ENCODE measurements around the gene RAB3IL1.

The RAB3IL1 gene

GRCh38 chr11:61922539-61922938, 5.2 kb upstream of the RAB3IL1 start:
- DNase-seq (ENCODE audit: low read depth, low spot score) = no peak
- no peak overlapping the region for H3K27ac ChIP-seq

GRCh38 chr11:61921446-61921845, 4.1 kb upstream of the RAB3IL1 start:
- DNase-seq (ENCODE audit: low read depth, low spot score) = no peak
- H3K27ac ChIP-seq = no peak overlapping the region

DNA sequence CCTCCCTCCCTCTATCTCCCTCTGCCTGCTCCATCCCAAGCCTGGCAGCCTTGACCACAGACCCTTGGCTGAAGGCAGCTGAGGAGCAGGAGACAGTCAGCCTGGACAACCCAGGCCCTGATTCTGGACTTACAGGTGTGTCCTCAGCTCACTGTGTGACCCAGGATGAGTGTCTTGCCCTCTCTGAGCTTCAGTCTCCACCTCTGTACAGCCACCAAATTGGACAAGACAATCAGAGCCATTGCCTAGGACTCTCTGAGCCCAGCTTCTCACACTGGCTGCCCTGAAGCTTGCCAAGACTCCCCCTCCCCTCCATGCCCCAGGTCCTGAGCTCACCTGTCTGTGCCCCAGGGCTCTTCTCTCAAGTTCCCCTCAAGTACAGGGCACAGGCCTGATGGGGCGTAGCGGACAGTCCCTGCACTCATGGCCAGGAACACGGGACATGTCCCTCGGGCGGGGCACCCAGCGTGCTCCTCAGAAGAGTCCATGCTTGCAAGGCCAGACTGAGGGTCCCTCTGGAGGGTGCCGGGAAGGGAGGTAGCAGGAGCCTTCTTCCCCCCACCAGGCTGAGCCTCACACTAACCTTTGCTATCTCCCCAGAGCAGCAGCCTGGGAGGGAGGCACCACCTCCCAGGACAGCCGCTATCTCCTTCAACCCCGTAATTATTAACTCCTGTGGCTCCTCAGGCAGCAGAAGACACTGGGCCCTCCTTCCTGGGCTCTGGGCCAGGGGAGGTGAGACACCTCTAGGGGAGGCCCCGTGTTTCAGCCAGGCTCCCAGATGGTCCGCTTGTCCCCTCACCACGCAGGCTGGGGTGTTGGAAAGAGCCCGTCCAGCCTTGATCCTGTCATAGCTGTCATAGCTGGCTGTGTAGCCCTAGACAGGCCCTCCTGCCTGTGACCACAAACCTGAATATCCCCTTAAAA, 2.6 kb upstream of the RAB3IL1 start:
- H3K27ac ChIP-seq = no peak overlapping the region
- no peak for DNase-seq (ENCODE audit: low read depth, low spot score)

GRCh38 chr11:61918938-61919704, 1.8 kb upstream of the RAB3IL1 start:
- DNase-seq (ENCODE audit: low read depth, low spot score) = no peak
- no peak overlapping the region for H3K27ac ChIP-seq

DNA sequence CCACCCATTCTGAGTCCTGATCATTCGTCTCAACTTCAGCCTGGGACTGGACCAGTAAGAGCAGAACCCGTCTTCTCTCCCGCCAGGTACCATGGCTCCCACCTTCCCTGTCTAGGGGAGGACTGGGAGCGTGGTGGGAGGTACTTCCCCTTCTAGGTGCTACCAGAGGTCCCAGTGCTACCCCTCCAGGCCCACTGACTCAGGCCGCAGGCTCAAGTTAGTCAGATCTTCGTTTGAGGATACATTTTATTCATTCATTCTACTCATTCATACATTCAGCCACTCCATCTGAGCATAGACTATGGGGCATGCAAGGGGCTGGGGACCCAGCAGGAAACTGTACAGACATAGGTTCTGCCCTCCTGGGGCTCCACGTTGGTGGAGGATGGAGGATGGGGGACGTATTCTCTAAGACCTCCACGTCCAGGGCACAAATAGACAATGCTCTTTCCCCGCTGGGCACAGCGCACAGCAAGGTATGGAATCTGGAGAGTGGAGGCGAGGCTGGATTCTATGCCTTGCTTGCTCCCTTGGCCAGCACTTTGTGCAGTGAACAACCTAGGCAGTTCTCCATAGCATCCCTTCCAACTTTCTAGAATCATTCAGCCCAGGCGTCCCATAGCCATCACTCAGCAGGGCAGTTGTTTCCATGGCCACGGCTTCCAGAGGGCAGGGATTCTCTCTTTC, 1.0 kb upstream of the RAB3IL1 start:
- H3K27ac ChIP-seq = no peak overlapping the region
- no peak for DNase-seq (ENCODE audit: low read depth, low spot score)

GRCh38 chr11:61916737-61917333, 531 bp downstream of the RAB3IL1 start:
- H3K27ac ChIP-seq = no peak overlapping the region
- DNase-seq (ENCODE audit: low read depth, low spot score) = no peak

DNA sequence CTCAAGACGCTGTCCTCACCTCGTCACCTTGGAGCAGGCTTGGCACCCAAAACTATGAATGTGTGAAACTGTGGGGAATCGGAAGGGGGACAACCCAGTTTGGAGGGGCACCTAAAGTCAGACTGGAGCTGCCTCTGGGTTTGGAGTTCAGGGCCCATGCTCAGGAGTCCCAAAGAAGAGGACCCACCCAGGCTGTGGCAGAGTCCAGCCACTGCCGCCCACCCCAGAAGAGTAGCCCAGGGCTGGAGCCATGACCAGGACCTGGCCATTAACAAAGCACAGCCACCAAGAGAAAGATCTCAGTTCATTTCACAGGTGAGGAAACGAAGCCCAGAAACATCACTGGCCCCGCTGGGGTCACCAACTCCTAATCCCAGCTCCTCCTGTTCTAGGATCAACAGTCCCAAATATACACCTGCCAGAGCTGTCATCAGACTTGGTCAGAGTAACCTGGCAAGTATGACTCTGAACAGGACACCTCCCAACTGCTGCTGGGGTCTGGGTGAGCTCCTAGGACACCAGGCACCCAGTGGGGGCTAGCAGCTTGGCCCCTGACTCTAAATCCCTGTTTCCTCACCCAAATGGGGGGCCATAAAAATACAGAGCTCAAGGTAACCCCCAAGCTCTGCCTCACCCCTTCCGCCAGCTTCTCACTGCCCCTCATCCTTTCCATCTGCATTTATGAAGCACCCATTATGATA, 2.7 kb downstream of the RAB3IL1 start:
- no peak overlapping the region for H3K27ac ChIP-seq
- DNase-seq (ENCODE audit: low read depth, low spot score) = no peak

DNA sequence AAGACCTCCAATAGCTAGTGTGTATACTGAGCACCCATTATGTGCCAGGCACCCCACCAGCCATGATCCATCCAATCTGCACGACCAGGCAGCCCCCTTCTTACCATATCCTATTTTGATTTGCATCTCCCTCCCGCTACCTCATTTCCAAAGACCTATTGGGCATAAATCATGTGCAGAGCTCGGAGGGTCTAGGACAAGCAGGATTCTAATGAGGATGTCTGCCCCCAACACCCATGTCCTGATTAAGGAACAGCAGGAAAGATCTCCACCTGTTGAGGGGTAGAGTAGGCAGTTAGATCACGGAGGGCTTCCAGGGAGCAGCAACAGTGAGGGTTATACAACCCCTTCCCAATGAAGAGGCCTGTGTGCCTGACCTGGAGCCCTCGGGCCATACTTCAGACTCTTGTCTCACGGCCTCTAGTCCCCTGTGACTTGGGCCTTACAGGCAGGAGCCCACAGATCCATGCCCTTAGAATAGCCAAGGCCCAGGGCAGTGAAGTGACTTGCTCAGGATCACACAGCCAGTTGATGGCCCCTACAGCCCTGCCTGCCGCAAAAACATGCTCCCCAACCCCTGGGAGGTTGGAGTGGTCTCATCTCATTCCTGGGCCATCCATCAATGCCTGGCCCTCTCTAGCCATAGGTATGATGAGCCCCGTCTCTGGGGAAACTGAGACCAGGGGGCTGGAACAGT, 3.5 kb downstream of the RAB3IL1 start:
- no peak for DNase-seq (ENCODE audit: low read depth, low spot score)
- no peak overlapping the region for H3K27ac ChIP-seq

- H3K27ac ChIP-seq = no peak overlapping the region
- no peak for DNase-seq (ENCODE audit: low read depth, low spot score)
Observed at GRCh38 chr11:61912991-61913698, 4.2 kb downstream of the RAB3IL1 start.

GRCh38 chr11:61912530-61912898, 4.9 kb downstream of the RAB3IL1 start:
- no peak for DNase-seq (ENCODE audit: low read depth, low spot score)
- no peak overlapping the region for H3K27ac ChIP-seq

DNA sequence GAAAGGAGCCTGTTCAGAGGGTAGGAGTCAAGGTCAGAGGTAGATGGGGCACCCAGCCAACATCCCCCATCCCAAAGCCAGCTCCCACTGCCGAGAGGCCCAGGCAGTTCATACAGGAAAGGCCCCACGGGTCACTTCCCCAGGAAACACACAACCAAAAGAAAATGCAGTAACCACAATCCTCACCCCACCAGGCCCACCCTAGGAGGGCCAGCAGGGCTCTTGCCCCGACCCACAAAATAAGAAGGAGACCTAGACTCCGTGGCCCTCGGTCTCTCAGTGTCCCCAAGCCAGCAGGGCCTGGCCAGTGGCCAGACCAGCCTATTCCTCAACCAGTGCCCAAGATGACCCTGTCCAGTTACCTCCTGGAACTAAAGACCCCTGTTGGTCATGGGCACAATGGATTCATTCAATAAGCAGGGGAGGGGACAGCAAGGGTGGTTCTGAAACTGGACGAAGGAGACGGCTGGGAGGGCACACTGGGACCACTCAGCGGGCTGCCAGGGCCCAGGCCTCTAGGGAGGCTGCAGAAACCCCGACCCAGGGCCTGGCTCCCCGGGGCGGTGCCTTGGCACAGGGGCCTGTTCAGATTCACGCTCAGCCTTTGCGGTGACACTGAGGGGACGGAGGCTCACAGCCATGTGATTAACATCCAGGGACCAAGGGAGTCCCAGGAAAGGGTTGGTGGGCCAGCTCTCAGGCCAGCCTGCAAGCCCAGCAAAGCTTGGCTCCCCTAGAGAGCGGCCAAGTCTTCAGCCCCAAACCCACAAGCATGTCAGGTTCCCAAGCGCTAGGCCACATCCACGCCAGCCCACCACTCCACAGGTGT, 5.5 kb downstream of the RAB3IL1 start:
- no peak for DNase-seq (ENCODE audit: low read depth, low spot score)

DNA sequence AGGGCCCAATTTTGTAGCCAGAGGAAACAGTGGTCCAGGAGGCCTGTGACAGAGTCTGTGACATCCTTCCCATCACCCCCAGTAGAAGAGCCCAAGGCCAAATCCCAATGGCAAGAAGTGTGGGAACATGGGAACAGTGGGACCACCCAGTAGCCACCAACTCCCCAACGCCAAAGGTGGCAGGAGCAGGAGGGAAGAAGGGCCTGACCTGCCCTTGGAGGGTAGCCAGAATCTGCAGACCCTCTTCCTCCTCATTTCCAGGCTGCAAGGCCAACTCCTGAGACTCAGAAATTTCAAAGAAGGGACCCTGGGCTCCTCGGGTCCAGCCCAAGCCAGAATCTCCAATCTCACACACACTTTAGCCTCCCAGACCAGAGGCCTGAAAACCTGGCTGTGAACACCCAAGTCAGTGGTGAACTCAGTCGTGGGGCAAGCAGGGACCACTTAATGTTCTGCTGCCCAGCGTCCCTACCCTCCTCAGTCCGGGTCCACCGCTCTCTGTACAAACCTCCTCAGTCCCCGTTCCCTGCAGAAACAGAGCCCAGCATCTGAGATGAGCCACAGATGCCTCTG, 6.2 kb downstream of the RAB3IL1 start:
- no peak overlapping the region for H3K27ac ChIP-seq

More for the DNA sequence above, 5.5 kb downstream of the RAB3IL1 start:
- H3K27ac ChIP-seq = no peak overlapping the region

DNA sequence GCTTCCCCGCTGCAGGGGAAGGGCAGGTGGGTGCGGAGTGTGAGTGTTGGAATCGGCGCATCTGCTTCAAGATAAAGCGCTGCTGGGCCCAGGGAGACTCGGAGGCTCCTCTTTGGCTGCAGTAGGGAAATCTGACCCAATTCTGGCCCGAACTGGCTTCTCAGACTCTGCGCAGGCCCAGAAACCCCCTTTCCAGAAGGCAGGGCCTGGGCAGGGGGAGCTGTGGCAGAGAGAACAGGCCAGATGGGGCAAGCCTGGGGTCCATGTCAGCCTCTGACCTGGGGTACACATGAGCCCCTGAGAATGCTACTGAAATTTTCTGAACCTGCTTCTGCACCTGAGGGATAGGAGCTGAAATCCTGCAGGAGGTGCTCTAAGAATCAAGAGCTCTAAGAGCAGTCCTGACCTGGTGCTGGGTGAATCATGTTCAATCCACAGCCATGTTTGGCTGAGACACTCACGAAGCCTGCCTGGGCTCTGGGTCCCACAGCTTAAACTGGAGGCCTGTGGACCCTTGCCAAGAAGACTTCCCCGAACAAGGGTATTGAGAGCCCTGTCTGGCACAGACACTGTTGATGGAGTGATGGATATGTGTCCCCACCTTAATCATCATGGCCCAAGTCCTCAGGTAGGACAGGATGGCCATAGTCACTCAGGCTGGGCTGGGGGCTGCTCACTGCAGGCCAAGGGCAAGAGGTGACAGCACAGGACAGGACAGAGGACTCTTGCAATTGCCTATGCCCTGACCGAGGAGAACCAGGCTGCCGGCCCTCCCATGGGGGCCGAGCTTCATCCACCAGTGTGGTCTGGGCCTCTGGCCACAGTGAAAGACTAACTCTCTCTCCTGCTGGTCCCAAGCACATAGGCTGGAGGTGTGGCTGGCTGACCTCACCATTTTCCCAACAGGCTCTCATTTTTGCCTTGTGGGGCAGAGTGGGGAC, 6.9 kb downstream of the RAB3IL1 start:
- no peak for DNase-seq (ENCODE audit: low read depth, low spot score)

More for the DNA sequence above, 6.2 kb downstream of the RAB3IL1 start:
- DNase-seq (ENCODE audit: low read depth, low spot score) = no peak

GRCh38 chr11:61908730-61909316, 8.5 kb downstream of the RAB3IL1 start:
- no peak for DNase-seq (ENCODE audit: low read depth, low spot score)

More for the DNA sequence above, 6.9 kb downstream of the RAB3IL1 start:
- no peak overlapping the region for H3K27ac ChIP-seq

DNA sequence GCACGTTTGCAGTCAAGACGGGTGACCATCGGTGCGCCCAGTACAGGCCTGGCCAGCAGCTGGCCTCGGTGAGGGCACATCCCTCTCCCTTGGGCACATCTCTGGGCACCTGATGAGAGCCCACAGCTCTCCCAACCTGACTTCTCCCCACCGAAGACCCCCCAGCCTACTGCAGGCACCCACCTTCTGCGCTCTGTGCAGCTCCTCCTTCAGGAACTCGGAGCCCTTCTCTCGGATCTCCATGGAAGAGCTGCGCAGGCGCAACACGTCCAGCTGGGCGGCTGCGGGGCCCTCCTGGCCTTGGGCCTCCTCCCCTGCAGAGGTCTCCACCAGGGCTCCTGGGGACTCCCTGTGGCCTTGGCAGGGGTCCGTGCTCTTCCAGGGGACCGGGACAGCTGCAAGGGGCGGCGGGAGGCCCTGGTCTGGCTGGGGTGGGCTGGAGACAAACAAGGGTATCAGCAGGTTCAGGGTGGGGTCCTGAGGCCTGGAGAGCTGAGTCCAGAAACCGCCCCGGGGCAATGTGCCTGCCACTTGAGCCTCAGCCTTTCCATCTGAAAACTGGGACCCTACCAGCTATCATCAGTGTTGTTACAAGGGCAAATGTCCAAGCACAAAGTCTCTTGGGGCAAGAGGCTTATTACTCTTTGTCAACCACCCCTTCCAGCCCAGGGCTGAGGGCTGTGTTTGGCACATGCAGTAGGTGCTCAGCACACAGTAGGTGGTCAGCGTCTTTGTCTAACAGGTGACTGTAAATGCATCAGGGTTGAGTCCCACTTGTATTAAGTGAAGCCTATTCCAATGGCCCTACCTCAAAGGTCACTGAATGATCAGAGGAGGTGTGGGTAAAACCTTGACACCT, 9.3 kb downstream of the RAB3IL1 start:
- DNase-seq (ENCODE audit: low read depth, low spot score) = no peak
- H3K27ac ChIP-seq = no peak overlapping the region

More at GRCh38 chr11:61908730-61909316, 8.5 kb downstream of the RAB3IL1 start:
- no peak overlapping the region for H3K27ac ChIP-seq

Measured in epithelial cell of prostate (primary cell).